Trophoblast cell (in vitro differentiated cells and primary cell): Measurements from ENCODE around the gene SREBF1.
A peak's percentile ranks its signal among the peaks of the same experiment; 100 is the strongest.

Experiments
- DNase-seq, 2 donors: peaks; one replicate each; pipeline ENCODE4 v3.0.0-alpha.2; 2016
- H2AFZ ChIP-seq: 2 replicates; pipeline ENCODE4 v1.6.1; 2013; ENCODE audit warnings: low read length, moderate library complexity, mild to moderate bottlenecking; ENCODE audit not compliant: insufficient read depth, poor library complexity
- H2AK5ac ChIP-seq: 2 replicates; pipeline ENCODE4 v1.6.1; 2013; ENCODE audit warnings: mild to moderate bottlenecking, low read length
- H2BK120ac ChIP-seq: 2 replicates; pipeline ENCODE4 v1.6.1; 2013; ENCODE audit warnings: low read length, mild to moderate bottlenecking, moderate library complexity; ENCODE audit not compliant: insufficient read depth, poor library complexity
- H2BK12ac ChIP-seq: 2 replicates; pipeline ENCODE4 v1.6.1; 2013; ENCODE audit warnings: mild to moderate bottlenecking, low read length, moderate library complexity
- H2BK5ac ChIP-seq: 2 replicates; pipeline ENCODE4 v1.6.1; 2013; ENCODE audit warnings: low read length, low read depth, moderate library complexity, mild to moderate bottlenecking; ENCODE audit not compliant: poor library complexity
- H3K14ac ChIP-seq: 2 replicates; pipeline ENCODE4 v1.6.1; 2013; ENCODE audit warnings: mild to moderate bottlenecking, low read length
- H3K18ac ChIP-seq: 2 replicates; pipeline ENCODE4 v1.6.1; 2013; ENCODE audit warnings: mild to moderate bottlenecking, low read length
- H3K23ac ChIP-seq: 2 replicates; pipeline ENCODE4 v1.6.1; 2013; ENCODE audit warnings: low read length
- H3K27ac ChIP-seq: 2 replicates; pipeline ENCODE4 v1.5.1; 2013; ENCODE audit warnings: low read depth, mild to moderate bottlenecking, inconsistent platforms, low read length, moderate library complexity
- H3K27me3 ChIP-seq: 2 replicates; pipeline ENCODE4 v1.6.1; 2013; ENCODE audit warnings: inconsistent platforms, mild to moderate bottlenecking, low read length, moderate library complexity; ENCODE audit not compliant: insufficient read depth
- H3K36me3 ChIP-seq, 2 experiments: 1 replicate in 1 of 2; 2 replicates in 1 of 2; pipeline ENCODE4 v1.6.1; 2013; ENCODE audit warnings: low read length in 2 of 2, mild to moderate bottlenecking in 2 of 2, moderate library complexity in 1 of 2; ENCODE audit not compliant: insufficient read depth in 2 of 2, control insufficient read depth in 1 of 2
- H3K4ac ChIP-seq: 2 replicates; pipeline ENCODE4 v1.6.1; 2013; ENCODE audit warnings: low read depth, mild to moderate bottlenecking, low read length, moderate library complexity
- H3K4me1 ChIP-seq, 2 experiments: 1 replicate in 1 of 2; 2 replicates in 1 of 2; pipeline ENCODE4 v1.6.1; 2013; ENCODE audit warnings: low read length in 2 of 2, mild to moderate bottlenecking in 2 of 2, moderate library complexity in 1 of 2; ENCODE audit not compliant: insufficient read depth in 2 of 2, control insufficient read depth in 1 of 2
- H3K4me2 ChIP-seq: 2 replicates; pipeline ENCODE4 v1.6.1; 2013; ENCODE audit warnings: inconsistent platforms, mild to moderate bottlenecking, low read length, moderate library complexity
- H3K4me3 ChIP-seq: 2 replicates; pipeline ENCODE4 v1.5.1; 2013; ENCODE audit warnings: mild to moderate bottlenecking, low read depth, low read length, inconsistent platforms
- H3K79me1 ChIP-seq: one replicate; pipeline ENCODE4 v1.6.1; 2013; ENCODE audit warnings: low read length
- H3K79me2 ChIP-seq: 2 replicates; pipeline ENCODE4 v1.6.1; 2013; ENCODE audit warnings: low read length, mild to moderate bottlenecking; ENCODE audit not compliant: control insufficient read depth, insufficient read depth, poor library complexity
- H3K9ac ChIP-seq: 2 replicates; pipeline ENCODE4 v1.6.1; 2013; ENCODE audit warnings: mild to moderate bottlenecking, low read length
- H3K9me3 ChIP-seq: 2 replicates; pipeline ENCODE4 v1.6.1; 2013; ENCODE audit warnings: low read depth, mild to moderate bottlenecking, control low read depth, inconsistent platforms, low read length; ENCODE audit not compliant: insufficient read depth
- H4K12ac ChIP-seq: 2 replicates; pipeline ENCODE4 v1.6.1; 2013; ENCODE audit warnings: low read depth, mild to moderate bottlenecking, low read length, moderate library complexity
- H4K8ac ChIP-seq: 2 replicates; pipeline ENCODE4 v1.6.1; 2013; ENCODE audit warnings: low read depth, mild to moderate bottlenecking, low read length, moderate library complexity
- H4K91ac ChIP-seq: one replicate; pipeline ENCODE4 v1.6.1; 2013; ENCODE audit warnings: low read depth, mild to moderate bottlenecking, low read length, moderate library complexity
- WGBS: extraction: QIAGEN DNeasy Blood & Tissue Kit; methylation state at CpG from one replicate; pipeline ENCODE4 v1.1.7; 2013; ENCODE audit warnings: missing lambda C conversion rate; ENCODE audit not compliant: insufficient read length, insufficient coverage; ENCODE audit errors: extremely low coverage; 5-methylcytosine and 5-hydroxymethylcytosine counted together

The SREBF1 gene

DNA sequence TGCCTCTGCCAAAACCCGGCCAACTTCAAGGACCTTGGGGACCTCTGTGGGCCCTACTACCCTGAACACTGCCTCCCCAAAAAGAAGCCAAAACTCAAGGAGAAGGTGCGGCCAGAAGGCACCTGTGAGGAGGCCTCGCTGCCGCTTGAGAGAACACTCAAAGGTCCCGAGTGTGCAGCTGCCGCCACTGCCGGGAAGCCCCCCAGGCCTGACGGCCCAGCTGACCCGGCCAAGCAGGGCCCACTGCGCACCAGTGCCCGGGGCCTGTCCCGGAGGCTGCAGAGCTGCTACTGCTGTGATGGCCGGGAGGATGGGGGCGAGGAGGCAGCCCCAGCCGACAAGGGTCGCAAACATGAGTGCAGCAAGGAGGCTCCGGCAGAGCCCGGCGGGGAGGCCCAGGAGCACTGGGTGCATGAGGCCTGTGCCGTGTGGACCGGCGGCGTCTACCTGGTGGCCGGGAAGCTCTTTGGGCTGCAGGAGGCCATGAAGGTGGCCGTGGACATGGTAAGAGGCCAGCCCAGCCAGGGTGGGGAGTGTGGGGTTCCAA, 38.7 kb downstream of the SREBF1 start:
- no CpG with 5 or more reads among the region's 25 CpGs for WGBS
- Histone ChIP-seq H4K8ac (no peak overlapping the region), H4K91ac (no peak overlapping the region), H3K9me3 (peaks cover 1% of the 10 kb centered on the region), H3K4me1 (peaks cover 0 to 1% of the 10 kb centered on the region in 2 experiments), H3K4ac (no peak overlapping the region), H3K14ac (no peak overlapping the region), H2BK12ac (no peak overlapping the region), H3K27me3 (no peaks in the 10 kb centered on the region), H3K23ac (no peak overlapping the region), H2AK5ac (no peak overlapping the region), H3K9ac (no peak overlapping the region), H3K36me3 (peaks cover 82 to 88% of the 10 kb centered on the region in 2 experiments), H2BK5ac (no peak overlapping the region), H4K12ac (no peak overlapping the region), H3K4me3 (no peak overlapping the region), H2BK120ac (no peak overlapping the region), H3K18ac (peak overlapping the region; percentile 13), H3K79me1 (no peaks in the 10 kb centered on the region), H3K4me2 (no peak overlapping the region), H3K79me2 (no peaks in the 10 kb centered on the region), H2AFZ (no peak overlapping the region), H3K27ac (no peak overlapping the region)
- no peak for DNase-seq

DNA sequence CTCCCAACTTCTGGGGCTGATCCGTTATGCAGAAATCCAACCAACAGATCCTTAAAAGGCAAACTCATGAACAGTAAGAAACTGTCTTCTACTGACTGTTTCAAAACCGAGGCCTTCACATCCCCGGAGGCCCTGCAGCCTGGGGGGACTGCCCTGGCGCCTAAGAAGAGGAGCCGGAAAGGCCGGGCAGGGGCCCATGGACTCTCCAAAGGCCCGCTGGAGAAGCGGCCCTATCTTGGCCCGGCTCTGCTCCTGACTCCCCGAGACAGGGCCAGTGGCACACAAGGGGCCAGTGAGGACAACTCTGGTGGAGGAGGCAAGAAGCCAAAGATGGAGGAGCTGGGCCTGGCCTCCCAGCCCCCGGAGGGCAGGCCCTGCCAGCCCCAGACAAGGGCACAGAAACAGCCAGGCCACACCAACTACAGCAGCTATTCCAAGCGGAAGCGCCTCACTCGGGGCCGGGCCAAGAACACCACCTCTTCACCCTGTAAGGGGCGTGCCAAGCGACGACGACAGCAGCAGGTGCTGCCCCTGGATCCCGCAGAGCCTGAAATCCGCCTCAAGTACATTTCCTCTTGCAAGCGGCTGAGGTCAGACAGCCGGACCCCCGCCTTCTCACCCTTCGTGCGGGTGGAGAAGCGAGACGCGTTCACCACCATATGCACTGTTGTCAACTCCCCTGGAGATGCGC, 39.5 kb downstream of the SREBF1 start:
- Histone ChIP-seq H3K36me3 (peaks cover 82 to 91% of the 10 kb centered on the region in 2 experiments), H3K9me3 (no peaks in the 10 kb centered on the region), H2BK12ac (no peak overlapping the region), H3K4me2 (no peak overlapping the region), H4K8ac (no peak overlapping the region), H3K27ac (no peak overlapping the region), H3K79me2 (no peaks in the 10 kb centered on the region), H3K4me1 (peaks cover under 1 to 5% of the 10 kb centered on the region in 2 experiments), H3K9ac (no peak overlapping the region), H2AK5ac (no peak overlapping the region), H4K91ac (no peak overlapping the region), H3K79me1 (no peaks in the 10 kb centered on the region), H3K27me3 (no peaks in the 10 kb centered on the region), H3K23ac (no peak overlapping the region), H3K14ac (no peak overlapping the region), H4K12ac (no peak overlapping the region), H3K18ac (no peak overlapping the region), H2AFZ (no peak overlapping the region), H3K4ac (no peak overlapping the region), H3K4me3 (no peak overlapping the region), H2BK5ac (no peak overlapping the region), H2BK120ac (no peak overlapping the region)
- no peak for DNase-seq
- no CpG with 5 or more reads among the region's 30 CpGs for WGBS

DNA sequence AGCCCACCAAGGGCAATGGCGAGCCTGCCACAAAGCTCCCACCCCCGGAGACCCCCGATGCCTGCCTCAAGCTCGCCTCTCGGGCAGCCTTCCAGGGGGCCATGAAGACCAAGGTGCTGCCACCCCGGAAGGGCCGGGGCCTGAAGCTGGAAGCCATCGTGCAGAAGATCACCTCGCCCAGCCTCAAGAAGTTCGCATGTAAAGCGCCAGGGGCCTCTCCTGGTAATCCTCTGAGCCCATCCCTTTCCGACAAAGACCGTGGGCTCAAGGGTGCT, 40.1 kb downstream of the SREBF1 start:
- Histone ChIP-seq H3K79me2 (no peaks in the 10 kb centered on the region), H3K27ac (no peak overlapping the region), H3K36me3 (peaks cover 77 to 86% of the 10 kb centered on the region in 2 experiments), H2AK5ac (no peak overlapping the region), H2BK5ac (no peak overlapping the region), H3K9me3 (no peaks in the 10 kb centered on the region), H2BK12ac (no peak overlapping the region), H3K14ac (no peak overlapping the region), H3K4me2 (no peak overlapping the region), H4K91ac (no peak overlapping the region), H2AFZ (no peak overlapping the region), H3K23ac (no peak overlapping the region), H3K79me1 (no peaks in the 10 kb centered on the region), H3K27me3 (no peaks in the 10 kb centered on the region), H3K4ac (no peak overlapping the region), H3K4me1 (peaks cover 5 to 10% of the 10 kb centered on the region in 2 experiments), H3K4me3 (no peak overlapping the region), H3K18ac (no peak overlapping the region), H4K12ac (no peak overlapping the region), H3K9ac (no peak overlapping the region), H4K8ac (no peak overlapping the region), H2BK120ac (no peak overlapping the region)
- WGBS, result no CpG with 5 or more reads among the region's 13 CpGs
- DNase-seq, result no peak

DNA sequence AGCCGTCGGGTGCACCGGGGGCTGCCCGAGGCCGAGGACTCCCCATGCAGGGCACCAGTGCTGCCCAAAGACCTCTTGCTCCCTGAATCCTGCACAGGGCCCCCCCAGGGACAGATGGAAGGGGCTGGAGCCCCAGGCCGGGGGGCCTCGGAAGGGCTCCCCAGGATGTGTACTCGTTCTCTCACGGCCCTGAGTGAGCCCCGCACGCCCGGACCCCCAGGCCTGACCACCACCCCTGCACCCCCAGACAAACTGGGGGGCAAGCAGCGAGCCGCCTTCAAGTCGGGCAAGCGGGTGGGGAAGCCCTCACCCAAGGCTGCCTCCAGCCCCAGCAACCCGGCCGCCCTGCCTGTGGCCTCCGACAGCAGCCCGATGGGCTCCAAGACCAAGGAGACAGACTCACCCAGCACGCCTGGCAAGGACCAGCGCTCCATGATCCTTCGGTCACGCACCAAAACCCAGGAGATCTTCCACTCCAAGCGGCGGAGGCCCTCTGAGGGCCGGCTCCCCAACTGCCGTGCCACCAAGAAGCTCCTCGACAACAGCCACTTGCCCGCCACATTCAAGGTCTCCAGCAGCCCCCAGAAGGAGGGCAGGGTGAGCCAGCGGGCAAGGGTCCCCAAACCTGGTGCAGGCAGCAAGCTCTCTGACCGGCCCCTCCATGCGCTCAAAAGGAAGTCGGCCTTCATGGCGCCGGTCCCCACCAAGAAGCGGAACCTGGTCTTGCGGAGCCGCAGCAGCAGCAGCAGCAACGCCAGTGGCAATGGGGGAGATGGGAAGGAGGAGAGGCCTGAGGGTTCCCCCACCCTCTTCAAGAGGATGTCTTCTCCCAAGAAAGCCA, 40.6 kb downstream of the SREBF1 start:
- Histone ChIP-seq H3K27ac (no peak overlapping the region), H4K8ac (no peak overlapping the region), H4K12ac (no peak overlapping the region), H3K9me3 (no peaks in the 10 kb centered on the region), H3K4me3 (no peak overlapping the region), H2AFZ (no peak overlapping the region), H3K79me1 (no peaks in the 10 kb centered on the region), H3K79me2 (no peaks in the 10 kb centered on the region), H3K4me2 (no peak overlapping the region), H4K91ac (no peak overlapping the region), H3K18ac (no peak overlapping the region), H3K36me3 (peaks cover 75 to 81% of the 10 kb centered on the region in 2 experiments), H3K27me3 (no peaks in the 10 kb centered on the region), H2BK5ac (no peak overlapping the region), H3K9ac (no peak overlapping the region), H3K23ac (no peak overlapping the region), H3K4me1 (peaks cover 6 to 10% of the 10 kb centered on the region in 2 experiments), H2AK5ac (no peak overlapping the region), H2BK12ac (no peak overlapping the region), H3K4ac (no peak overlapping the region), H2BK120ac (no peak overlapping the region), H3K14ac (no peak overlapping the region)
- no CpG with 5 or more reads among the region's 40 CpGs for WGBS
- no peak for DNase-seq
